HG03108 (cell line): ENCODE measurements around the gene GPR75.

Experiments
- ATAC-seq: cut with Tn5 transposase; IDR thresholded peaks from one replicate; pipeline ENCODE4 v1.9.1; 2021; ENCODE audit warnings: moderate library complexity; ENCODE audit not compliant: unreplicated experiment

GPR75 gene

DNA sequence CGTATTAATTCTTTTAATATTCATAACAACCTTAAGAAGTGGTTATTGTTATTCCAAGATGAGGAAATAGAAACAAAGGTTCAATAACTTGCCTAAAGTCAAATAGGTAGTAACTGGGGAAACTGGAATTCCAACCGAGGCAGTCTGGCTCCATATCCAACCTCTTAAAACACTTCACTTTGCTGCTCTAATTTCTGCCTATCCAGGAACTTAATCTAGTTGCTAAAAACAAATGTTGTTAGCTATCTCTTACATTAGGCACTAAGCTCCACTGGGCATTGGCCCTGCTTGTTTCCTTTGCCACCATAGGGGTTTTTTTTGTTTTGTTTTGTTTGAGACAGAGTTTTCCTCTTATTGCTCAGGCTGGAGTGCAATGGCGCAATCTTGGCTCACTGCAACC is 48.2 kb downstream of the GPR75 start:
- no peak for ATAC-seq
